MCF 10A (cell line): Measurements from ENCODE around the gene POU2AF1. TPM values are rescaled to one million over a fixed set of nuclear protein-coding genes. Genes with fewer than 3 reads are reported as not detected.

ENCODE experiments used
- BruUV-seq: library from RNA; stranded (reverse); fragments of 400-500 nt; replicated peaks from 2 replicates; lab custom pipeline; 2021; lab: Mats Ljungman, UMichigan
- CTCF ChIA-PET: fragments of 300-600 bp; sonication (Branson Sonifier 250); formaldehyde crosslinking; extraction: SDS; loops from one replicate; lab custom pipeline; 2021; ENCODE audit warnings: antibody characterized with exemption, inconsistent platforms; lab: Yijun Ruan, JAX
- POLR2A ChIA-PET: fragments of 300-600, 350-650 bp; sonication (Branson Sonifier 250); formaldehyde crosslinking; extraction: SDS; loops from one replicate; lab custom pipeline; 2020; ENCODE audit warnings: antibody characterized with exemption, inconsistent platforms; lab: Yijun Ruan, JAX
- DNase-seq: peaks from one replicate; pipeline ENCODE4 v3.0.0-alpha.2; 2018; ENCODE audit not compliant: unreplicated experiment
- H3K27ac Mint-ChIP-seq: one replicate; pipeline ENCODE4 v1.8.0; 2022; ENCODE audit warnings: mild to moderate bottlenecking, low read depth, mixed read lengths; ENCODE audit not compliant: unreplicated experiment
- H3K27me3 Mint-ChIP-seq: one replicate; pipeline ENCODE4 v1.8.0; 2022; ENCODE audit warnings: mixed read lengths; ENCODE audit not compliant: insufficient read depth, unreplicated experiment
- H3K36me3 Mint-ChIP-seq: one replicate; pipeline ENCODE4 v1.8.0; 2022; ENCODE audit warnings: mild to moderate bottlenecking, moderate library complexity, mixed read lengths; ENCODE audit not compliant: insufficient read depth, unreplicated experiment
- H3K4me1 Mint-ChIP-seq: one replicate; pipeline ENCODE4 v1.8.0; 2022; ENCODE audit warnings: mixed read lengths; ENCODE audit not compliant: insufficient read depth, unreplicated experiment
- H3K4me3 Mint-ChIP-seq: one replicate; pipeline ENCODE4 v1.8.0; 2022; ENCODE audit warnings: mild to moderate bottlenecking, moderate library complexity, mixed read lengths; ENCODE audit not compliant: unreplicated experiment
- H3K9me3 Mint-ChIP-seq: one replicate; pipeline ENCODE4 v1.8.0; 2022; ENCODE audit warnings: mixed read lengths; ENCODE audit not compliant: unreplicated experiment
- intact Hi-C: fragments of 100-400 bp; cut with micrococcal nuclease; formaldehyde crosslinking; loops from 2 replicates; pipeline ENCODE4 v1.14.1; 2022
- total RNA-seq: library from RNA; stranded (reverse); gene quantifications from 2 replicates; pipeline ENCODE4 v1.2.3, GENCODE V29; 2022
- TF ChIP-seq, protein P1 (sequence below): fragments of 200-600 bp; IDR thresholded peaks from one replicate; pipeline ENCODE4 v1.8.0; 2022; ENCODE audit warnings: antibody characterized with exemption, mild to moderate bottlenecking; ENCODE audit not compliant: unreplicated experiment

Gene POU2AF1
- total RNA-seq, 1 experiment from 2014 or later, result not detected

DNA sequence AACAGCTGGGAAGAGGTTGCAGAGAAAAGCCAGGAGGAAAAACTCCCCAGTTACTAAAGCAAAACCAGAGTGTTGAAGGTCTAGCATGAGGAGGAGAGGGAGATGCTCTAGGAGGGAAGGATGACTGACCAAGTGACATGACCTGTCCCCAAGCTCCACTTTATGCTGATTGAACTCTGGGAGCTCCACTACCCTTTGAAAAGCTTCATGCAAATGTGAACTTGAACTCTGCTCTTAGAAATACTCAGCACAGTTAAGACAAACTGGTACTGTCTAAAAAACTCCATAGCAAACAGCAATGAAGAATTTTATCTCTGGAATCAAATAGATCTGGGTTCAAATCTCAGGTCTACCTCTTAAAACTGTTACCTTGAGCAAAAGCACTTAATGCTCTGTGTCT lies 14.5 kb upstream of the POU2AF1 start:
- Mint-ChIP-seq H3K4me1 (no peaks in the 10 kb centered on the region), H3K27me3 (no peaks in the 10 kb centered on the region), H3K9me3 (peaks cover 5% of the 10 kb centered on the region), H3K36me3 (no peaks in the 10 kb centered on the region), H3K27ac (no peak overlapping the region), H3K4me3 (no peak overlapping the region)
- intact Hi-C loops, result no loop called here
- no peak for DNase-seq
- TF ChIP-seq, protein P1, sequence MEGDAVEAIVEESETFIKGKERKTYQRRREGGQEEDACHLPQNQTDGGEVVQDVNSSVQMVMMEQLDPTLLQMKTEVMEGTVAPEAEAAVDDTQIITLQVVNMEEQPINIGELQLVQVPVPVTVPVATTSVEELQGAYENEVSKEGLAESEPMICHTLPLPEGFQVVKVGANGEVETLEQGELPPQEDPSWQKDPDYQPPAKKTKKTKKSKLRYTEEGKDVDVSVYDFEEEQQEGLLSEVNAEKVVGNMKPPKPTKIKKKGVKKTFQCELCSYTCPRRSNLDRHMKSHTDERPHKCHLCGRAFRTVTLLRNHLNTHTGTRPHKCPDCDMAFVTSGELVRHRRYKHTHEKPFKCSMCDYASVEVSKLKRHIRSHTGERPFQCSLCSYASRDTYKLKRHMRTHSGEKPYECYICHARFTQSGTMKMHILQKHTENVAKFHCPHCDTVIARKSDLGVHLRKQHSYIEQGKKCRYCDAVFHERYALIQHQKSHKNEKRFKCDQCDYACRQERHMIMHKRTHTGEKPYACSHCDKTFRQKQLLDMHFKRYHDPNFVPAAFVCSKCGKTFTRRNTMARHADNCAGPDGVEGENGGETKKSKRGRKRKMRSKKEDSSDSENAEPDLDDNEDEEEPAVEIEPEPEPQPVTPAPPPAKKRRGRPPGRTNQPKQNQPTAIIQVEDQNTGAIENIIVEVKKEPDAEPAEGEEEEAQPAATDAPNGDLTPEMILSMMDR, result no peak
- POLR2A ChIA-PET, result no interaction called here
- BruUV-seq, result no TSS peak
- CTCF ChIA-PET, result no interaction called here

DNA sequence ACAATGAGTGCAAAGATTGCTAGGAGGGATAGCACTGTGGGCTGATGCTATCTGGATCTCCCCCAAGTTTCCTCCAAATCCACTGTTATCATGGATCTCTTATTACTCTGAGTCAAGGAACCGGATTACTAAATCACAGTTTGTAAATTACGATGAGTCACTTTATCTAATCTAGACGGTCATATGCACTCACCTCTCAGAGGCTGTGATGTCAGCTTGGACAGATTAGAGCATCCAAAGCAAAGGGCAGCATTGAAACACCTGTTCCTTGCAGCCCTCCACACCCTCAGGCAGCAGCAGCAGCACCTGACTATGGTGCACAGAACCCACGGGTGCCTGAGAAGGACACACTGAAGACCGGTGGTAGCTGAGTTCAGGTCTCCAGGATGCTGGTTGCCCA lies 14.0 kb upstream of the POU2AF1 start:
- Mint-ChIP-seq H3K27ac (no peak overlapping the region), H3K27me3 (no peaks in the 10 kb centered on the region), H3K4me1 (peaks cover 4% of the 10 kb centered on the region), H3K36me3 (no peaks in the 10 kb centered on the region), H3K4me3 (no peak overlapping the region), H3K9me3 (peaks cover 10% of the 10 kb centered on the region)
- ChIA-PET CTCF (interaction anchor here (1.7 kb wide), 1 partner anchor 110 kb away, joined by 4 read pairs; no protein-coding TSS in a partner anchor), POLR2A (no interaction called here)
- TF ChIP-seq, protein P1, result no peak
- intact Hi-C loops, result no loop called here
- DNase-seq, result no peak
- no TSS peak for BruUV-seq

DNA sequence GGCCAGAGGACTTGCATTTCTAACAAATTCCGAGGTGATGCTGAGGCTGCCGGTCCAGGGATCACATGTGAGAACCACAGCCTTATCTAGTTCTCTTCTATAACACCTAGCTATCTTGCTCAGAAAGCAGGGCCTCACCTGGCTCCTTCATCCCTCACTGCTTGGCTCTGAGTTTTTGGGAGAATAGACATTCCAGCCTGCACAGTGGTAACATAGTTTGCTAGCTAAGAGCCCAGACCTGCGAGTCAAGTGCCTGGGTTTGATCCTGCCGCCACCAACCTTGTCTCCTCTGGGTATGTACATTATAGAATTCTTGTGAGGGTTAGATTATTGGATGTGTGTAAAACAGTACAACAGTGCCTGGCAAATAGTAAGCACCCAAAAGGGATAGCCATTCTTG lies 13.5 kb upstream of the POU2AF1 start:
- CTCF ChIA-PET, result interaction anchor here (1.0 to 1.7 kb wide), 2 partner anchors 36 to 109 kb away, joined by 4 read pairs; no protein-coding TSS in a partner anchor
- no TSS peak for BruUV-seq
- DNase-seq, result no peak
- POLR2A ChIA-PET, result no interaction called here
- H3K27ac Mint-ChIP-seq, result no peak overlapping the region
- TF ChIP-seq, protein P1, result no peak
- peaks cover 11% of the 10 kb centered on the region for H3K9me3 Mint-ChIP-seq
- intact Hi-C loops, result no loop called here
- no peaks in the 10 kb centered on the region for H3K27me3 Mint-ChIP-seq
- peaks cover 4% of the 10 kb centered on the region for H3K4me1 Mint-ChIP-seq
- no peaks in the 10 kb centered on the region for H3K36me3 Mint-ChIP-seq
- no peak overlapping the region for H3K4me3 Mint-ChIP-seq

DNA sequence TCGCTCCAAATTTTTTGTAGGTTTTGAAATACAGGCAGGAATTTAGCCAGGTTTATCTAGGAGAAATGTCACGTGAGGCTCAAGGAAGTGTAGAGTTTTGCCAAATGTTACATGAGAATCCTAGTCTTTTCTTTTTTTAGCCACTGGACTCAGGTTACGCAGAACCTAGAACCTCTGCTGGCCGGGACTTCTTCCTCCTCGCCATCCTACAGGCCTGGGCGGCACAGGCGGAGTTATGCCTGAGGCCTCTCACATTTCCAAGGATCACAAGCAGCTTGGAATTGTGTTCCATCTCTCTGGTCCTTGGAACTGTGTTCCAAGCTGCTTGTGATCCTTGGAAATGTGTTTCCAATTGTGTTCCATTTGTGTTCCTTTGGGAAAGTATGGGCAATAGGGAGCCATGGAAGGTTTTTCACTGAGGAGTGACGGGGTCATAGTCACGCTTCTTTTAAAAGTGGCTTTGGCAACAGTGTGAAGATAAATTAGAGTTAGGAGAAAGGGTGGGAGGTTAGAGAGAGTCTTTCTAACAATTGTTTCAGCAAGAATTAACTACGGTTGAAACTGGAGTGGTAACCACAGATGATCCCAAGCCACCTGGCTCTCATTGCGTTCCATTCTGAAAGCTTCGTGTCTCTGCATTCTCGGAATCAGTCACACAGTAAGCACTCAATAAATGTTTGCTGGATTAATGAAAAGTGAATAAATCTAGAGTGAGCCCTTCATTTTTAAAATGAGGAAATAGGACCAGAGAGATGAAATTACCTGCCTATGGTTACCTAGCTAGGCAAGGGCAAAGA lies 12.5 kb upstream of the POU2AF1 start:
- H3K36me3 Mint-ChIP-seq, result no peaks in the 10 kb centered on the region
- intact Hi-C loops, result loop anchor here (1.0 kb wide), 1 partner anchor 8 kb away; no protein-coding TSS in a partner anchor
- POLR2A ChIA-PET, result interaction anchor here (1.1 kb wide), 1 partner anchor 13 kb away, joined by 3 read pairs; no protein-coding TSS in a partner anchor
- no TSS peak for BruUV-seq
- peaks cover 11% of the 10 kb centered on the region for H3K9me3 Mint-ChIP-seq
- TF ChIP-seq, protein P1, result no peak
- H3K4me1 Mint-ChIP-seq, result peaks cover 4% of the 10 kb centered on the region
- CTCF ChIA-PET, result interaction anchor here (1.0 to 1.7 kb wide), 2 partner anchors 37 to 108 kb away, joined by 4 read pairs; no protein-coding TSS in a partner anchor
- H3K27ac Mint-ChIP-seq, result no peak overlapping the region
- H3K4me3 Mint-ChIP-seq, result no peak overlapping the region
- H3K27me3 Mint-ChIP-seq, result no peaks in the 10 kb centered on the region
- DNase-seq, result no peak
